Amniotic epithelial cell (primary cell): ENCODE data around the gene AGK.

ENCODE experiments used
- DNase-seq: peaks from one replicate; pipeline ENCODE4 v3.0.0-alpha.2; 2010; ENCODE audit warnings: low read depth

The AGK gene, protein sequence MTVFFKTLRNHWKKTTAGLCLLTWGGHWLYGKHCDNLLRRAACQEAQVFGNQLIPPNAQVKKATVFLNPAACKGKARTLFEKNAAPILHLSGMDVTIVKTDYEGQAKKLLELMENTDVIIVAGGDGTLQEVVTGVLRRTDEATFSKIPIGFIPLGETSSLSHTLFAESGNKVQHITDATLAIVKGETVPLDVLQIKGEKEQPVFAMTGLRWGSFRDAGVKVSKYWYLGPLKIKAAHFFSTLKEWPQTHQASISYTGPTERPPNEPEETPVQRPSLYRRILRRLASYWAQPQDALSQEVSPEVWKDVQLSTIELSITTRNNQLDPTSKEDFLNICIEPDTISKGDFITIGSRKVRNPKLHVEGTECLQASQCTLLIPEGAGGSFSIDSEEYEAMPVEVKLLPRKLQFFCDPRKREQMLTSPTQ

DNA sequence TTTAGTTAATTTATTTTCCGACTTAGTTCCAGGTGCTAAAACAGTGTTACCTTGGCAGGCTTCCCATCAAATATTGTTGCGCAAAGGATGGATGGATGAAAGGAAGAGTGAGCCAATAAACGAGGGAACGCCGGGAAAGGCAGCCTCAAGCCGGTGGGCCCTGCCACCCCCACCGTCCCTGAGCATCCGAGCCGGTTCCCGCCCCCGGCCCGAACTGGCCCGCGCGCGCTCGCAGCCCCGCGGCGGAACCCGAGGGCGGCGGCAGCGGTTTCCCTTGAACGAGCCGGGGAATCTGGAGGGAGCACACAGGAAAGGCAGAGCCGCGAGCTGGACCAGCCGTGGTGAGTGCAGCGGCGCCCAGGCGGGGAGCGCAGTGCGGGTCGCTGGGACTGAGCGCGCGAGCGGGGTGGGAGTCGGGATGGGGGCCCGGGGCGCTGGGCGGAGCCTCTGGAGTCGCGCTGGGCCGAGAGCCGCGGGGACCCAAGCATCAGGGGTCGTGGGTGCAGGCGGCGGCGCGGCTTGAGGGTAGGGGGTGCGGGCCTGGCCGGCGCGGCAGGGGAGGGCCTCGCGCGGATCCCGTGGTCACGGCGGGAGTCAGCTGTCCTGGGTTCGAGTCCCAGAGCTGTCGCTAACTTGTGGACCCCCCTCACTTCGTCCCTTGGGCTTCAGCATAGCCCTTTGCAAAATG is at the start of gene AGK:
AGK (plus strand) TSS at position 317 of the 688 bp plus-strand sequence. CDS start 4,057 bp downstream, outside the sequence.
- DNase-seq: peak; percentile 68

DNA sequence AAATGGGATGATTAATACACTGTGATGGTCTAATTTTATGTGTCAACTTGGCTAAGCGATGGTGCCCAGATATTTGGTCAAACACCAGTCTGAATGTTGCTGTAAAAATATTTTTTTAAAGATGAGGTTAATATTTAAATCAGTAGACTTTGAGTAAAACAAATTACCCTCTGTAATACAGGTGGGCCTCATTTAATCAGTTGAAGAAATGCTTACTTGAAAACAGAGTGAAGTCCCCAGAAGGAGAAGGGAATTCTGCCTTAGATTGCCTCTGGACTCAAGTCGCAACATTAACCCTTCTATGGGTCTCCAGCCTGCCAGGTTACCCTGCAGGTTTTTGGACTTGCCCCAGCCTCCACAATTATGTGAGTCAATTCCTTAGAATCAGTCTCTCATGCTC is 49.8 kb upstream of the AGK start:
- DNase-seq: no peak

DNA sequence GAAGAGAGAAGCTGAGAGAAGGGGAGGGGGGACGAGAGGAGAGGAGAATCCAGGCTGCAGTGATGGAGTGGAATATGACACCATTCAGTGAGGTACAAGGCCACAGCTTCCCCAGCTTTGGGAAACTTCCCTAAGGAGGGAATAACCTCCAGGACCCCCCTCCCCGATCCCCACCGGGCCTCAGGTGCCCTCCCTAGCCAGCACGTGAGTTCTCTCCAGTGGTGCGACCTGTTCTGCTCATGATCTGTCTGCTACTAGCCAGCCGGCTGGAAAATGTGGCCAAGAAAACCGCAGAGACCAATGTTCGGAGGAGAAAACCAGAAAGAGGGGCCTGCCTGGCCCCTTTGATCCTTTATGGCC is 39.9 kb upstream of the AGK start:
- DNase-seq: no peak

DNA sequence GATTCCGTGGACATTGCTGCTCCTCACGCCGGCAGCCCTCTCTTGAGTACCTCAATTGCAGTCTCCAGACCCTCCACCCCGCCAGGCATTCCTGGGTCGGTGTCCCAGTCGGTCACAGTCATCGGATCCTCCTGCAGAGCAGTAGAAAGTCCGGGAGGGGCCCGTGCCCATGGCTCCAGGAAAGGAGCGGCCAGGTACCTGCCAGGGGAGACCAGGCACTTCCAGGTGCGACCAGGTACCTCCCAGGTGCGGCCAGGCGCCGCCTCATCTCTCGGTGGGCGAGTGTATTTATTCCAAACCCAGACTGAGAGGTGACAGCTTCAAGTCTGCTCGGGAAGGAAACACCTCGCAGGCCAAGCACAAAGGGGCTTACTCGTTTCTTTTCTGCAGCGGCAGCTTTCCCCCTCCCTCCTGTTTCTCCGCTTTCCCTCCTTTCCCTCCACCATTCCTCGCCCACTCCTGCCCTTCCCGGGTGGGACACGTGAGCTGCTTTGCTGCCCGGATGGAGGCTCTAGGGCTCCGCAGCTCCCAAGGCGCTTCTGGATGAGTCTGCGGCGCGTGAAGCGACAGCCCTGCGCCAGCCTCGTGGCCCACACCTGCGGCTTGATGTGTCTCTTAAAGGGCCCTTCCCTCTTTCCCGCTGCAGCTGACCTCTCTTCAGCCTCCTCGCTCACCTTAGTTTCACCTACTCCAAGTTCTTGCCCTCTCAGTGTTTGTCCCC is 39.4 kb upstream of the AGK start:
- DNase-seq: no peak

DNA sequence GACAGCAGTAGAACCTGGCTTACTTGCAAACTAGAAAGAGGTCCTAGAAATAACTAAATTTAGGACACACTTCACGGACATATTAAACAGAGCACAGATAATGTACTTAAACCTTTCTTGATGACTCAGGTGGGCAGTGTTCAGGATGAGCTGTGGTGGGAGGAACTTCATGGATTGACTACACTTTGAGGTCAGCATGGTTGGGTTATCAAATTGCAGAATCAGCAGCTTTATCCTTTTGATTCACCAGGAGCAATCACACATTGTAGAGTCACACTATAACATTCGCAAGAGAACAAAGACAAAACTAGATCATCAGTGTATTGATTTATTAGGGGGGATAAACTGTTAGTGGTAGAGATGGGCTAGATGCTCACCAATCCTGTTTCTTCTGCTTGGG is 38.6 kb upstream of the AGK start:
- DNase-seq: no peak

DNA sequence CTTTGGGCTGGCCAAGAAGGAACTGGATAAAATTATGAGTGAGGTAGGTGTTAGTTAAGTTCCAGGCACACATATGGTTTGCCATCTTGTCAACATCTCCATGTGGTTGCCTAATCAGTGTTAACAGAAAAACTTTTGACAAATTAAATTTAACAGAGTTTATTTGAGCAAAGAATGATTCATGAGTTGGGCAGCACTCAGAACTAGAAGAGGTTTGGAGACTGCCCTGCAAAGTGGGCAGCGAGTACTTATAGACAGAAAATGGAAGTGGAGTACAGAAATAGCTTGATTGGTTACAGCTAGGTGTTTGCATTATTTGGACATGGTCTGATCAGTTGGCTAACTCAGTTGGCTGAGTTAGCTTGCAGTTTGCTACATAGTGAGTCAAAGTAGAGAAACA is 37.5 kb upstream of the AGK start:
- DNase-seq: no peak

DNA sequence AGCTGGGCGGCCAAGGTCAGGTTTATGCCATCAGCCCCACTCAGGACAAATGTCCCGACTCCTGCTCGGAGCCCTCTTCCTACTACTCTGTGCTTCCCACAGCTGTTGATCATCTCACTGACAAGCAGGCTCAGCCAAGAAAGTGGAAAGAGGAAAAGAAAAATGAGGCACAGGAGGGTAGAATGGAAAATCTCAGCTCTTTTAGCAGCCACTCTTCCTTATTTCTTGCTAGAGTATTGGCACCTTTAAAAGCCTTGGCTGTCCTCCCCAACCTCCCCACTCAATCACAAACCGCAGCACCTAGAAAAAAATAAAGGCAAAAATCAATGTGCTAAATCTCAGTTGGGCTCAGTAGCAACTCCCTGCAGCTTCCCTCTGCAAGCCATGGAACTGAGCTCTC is 35.3 kb upstream of the AGK start:
- no peak for DNase-seq

DNA sequence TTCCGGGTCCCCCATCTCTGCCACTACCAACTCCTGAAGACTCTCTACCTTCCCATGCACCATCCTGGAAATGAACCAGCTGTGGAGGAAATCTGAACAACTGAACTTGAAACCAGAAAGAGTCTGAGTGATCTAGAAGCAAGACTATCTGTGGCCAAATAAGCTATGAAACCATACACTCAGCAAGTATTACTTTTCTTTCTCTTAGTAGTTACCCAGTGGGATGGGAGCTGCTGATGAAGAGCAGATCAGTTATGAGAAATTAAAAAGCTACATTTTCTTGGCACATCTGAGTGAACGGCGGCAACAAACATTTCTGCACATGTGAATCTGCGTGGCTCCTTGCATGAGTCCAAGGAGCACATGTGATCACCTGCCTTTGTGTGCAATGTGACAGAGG is 31.6 kb upstream of the AGK start:
- no peak for DNase-seq

DNA sequence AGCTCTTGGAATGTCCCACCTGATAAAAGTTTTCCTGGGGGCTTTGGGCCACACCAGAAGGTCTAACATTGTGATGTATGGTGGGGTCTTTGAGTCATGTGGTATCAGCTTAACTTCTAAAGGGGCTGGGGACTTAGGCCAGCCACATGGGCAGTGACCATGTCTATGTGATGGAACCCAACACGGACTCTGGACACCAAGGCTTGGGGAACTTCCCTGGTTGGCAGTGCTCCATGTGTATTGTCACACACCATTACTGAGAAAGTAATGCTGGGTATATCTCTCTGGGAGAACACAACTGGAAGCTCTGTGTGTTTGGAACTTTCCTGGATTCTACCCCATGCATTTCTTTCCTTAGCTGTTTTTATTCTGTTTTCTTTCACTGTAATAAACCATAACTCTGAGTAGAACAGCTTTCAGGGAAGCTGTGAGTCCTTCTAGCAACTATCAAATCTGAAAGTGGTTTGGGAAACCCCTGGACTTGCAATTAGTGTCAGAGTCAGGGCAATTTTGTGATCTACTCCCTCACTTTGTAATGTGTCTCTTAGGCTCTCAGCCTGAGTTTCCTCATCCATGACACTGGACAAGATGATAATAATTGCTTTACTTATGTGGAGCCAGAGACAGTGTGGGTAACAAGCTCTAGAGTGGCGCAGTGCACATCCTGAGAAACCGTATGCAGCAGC is 28.4 kb upstream of the AGK start:
- DNase-seq: no peak

DNA sequence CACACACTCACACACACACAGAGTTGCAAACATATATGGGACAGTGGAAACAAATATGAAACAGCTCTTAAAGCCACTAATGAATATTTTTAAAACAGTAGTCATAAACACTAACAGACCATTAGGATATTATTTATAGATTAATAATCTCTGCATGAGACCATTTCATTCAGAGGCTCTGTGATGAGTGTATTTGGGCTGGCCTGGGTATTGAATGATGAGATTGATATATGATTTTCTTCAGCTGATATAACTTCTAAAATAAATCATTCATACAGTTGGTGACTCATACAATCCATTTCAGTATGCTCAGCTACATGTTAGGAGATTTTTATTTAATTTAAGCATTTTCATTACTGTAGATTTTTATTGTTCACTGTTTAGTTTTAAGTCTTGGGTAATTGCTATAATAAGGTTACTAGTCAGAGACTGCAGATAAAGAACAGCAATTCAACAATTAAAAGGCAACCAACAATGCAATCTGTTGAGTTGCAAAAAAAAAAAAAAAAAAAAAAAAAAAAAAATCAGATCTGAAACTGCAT is 25.2 kb upstream of the AGK start:
- DNase-seq: no peak

DNA sequence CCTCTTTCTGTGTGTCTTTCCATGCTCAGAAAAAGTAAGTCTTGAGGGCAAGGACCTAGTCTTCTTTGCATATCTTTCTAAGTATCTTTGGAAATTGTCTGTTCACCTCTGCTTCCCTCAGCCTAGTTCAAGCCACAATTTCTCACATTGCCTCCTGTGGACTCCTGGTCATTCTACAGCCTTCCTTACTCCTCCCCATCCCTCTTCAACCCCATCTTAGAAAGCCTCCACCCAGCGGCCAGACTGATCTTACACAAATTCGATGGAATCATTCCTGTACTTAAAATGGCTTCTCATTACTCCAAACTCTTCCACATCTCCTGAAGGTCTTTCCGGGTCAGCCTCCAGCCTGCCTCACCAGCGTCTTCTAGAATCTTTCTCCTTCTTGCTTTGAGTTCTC is 24.1 kb upstream of the AGK start:
- no peak for DNase-seq

DNA sequence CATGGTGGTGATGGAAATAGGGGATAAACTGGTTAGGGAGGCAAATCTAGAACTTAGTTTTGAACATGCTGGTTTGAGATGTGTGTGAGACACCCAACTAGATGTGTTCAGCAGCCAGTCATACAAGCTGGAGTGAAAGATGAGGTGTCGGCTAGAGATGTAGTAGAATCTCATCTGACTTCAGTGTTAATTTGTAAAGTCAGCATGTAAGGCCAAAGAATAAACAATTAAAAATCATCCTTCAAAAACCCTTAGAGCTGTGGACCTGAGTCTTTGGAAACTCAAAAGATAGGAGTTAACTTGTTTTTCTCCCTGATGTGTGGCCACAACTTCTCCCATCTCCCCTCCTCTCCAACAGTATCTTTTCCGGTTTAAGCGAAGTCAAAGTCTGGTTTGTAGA is 22.8 kb upstream of the AGK start:
- no peak for DNase-seq

DNA sequence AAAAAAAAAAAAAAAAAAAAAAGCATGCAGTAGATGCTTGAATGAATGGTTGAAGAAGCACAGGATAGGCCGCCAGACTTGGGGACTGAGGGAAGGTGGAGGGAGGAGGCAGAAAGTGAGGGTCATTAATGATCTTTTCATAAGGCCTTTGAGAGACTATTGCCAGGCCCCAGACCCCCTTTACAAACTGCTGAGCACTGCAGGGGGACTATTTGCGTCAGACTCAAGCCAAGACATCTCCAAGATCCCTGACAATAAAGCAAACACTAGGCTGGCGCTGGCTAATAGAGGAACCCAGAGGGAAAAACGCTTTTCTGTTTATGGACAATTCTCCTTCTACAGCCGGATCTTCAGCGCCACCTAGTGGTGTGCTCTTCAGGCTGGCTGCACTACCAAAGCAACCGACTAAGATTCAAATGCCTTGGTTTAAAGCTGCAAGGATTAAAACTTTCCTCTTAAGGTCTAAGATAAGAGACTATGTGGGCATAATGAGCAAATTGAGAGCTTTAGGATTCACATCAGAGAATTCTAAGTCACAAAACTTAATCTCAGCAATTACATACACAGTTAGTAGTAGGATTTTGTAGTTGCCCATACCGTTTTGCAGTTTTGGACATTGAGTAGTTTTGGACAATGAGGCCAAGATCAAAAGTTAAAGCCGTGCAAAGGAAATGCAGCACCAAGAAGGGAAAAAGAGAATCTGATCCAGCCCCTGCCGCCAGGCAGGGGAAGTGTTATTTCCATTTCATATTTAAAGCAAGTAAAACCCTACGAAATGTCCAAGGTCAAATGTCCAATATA is 17.9 kb upstream of the AGK start:
- DNase-seq: peak; percentile 67

DNA sequence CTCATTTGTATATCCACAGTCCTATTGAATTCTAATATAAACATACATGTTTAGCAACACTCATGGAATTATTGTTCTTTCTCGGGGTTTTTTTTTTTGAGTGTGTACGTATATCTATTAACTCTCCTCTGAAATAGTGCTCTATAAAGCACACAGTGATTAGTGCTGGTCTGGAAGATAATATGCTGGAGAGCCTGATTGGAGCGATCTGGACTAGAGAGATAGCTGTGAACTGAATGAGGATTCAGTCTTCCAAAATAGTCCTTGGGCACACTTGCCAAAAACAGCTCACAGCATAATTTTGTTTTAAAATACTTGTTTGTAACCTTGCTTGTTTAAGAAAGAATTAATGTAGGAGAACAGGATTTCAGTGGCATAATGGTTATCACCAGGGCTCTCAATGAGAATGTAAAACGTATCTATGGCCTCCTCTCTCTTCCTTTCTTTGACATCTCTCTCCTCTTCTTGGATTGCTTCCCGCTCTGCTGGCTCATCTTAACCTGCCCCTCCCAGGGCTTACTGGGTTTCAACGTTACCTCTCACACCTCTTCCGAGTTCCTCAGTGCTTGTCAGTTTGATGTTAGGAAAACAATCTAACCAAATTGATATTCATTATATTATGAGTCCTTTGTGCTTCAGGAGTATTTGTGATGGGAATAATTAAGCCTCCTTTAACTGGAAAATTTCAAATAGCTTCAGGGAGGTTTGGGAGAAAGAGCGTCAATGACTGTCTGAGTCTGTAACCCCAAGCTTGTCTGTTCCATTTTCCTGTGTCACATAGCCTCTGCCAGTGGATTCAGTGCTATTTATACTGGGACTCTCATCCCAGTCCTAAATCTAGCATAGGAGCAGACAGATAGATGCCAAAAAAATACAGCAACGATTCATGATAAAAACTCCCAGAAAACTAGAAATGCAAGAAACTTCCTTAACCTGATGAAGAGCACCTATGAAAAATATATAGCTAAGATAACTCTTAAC is 16.2 kb upstream of the AGK start:
- DNase-seq: no peak

DNA sequence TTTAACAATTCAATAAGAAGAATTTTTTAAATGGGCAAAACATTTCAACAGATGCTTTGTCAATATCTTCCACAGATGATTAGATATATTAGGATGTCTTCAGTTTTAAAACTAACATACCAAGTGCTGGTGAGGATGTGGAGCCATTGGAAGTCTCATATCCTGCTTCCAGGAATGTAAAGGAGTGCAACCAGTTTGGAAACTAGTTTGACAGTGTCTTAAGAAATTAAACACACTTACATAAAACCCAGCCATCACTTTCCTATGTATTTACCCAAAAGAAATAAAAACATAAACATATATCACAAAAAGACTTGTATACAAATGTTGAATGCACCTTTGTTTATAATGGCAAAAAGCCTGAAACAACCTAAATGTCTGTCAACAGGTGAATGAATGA is 13.3 kb upstream of the AGK start:
- no peak for DNase-seq

DNA sequence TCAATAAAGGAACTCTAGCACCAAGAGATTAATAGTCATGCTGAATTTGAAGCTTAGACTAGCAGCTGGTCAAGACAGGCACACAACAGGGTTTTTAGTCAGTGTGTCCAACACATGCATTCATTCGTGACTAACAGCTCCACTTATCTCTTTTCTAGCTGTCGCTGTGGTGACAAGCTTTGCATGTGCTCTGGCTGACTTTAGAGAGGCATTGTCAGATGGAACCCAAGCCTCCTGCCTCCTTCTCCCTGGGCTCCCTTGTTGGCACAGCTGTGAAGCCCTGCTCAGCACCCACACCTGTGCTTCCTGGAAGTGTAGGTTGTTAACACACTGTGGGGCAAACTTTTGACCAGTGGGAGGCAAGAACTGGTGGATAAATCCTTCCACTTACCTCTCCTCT is 9.8 kb upstream of the AGK start:
- DNase-seq: no peak

DNA sequence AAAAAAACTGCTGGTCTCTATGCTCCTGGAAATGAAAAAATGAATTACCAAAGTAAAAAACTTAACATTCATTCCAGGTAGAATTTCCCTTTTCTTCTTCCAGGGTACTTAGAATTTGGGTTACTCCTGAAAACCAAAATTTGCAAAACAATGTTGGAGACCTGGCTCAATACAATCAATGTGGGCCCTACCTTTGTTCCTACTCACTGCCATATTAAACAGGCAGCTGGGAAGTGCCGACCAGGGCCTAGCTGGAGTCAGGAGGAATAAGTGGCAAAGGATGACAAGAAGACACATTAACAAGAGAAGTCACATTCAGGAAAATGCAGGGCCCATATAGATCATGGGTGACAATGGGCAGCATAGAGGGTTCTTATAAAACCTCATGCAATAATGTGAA is 6.4 kb upstream of the AGK start:
- no peak for DNase-seq

DNA sequence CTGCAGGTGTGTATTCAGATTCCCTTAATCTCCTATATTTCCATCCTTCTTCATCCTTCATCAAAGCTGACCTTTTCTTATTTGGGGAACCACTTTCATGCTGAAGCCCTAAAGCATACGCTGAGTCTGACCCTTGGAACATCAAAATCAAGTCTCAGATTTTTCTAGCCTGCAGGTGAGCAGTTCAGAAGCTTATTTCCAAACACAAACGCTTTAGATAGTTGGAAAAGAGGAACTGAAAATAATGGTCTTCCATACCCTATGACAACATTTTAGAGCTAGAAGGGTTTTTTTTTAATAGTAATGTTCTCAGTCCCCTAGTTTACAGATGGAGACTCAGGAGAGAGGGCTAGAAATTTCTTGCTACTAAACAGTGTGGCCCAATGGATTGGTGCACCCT is 1.6 kb upstream of the AGK start:
- DNase-seq: no peak

DNA sequence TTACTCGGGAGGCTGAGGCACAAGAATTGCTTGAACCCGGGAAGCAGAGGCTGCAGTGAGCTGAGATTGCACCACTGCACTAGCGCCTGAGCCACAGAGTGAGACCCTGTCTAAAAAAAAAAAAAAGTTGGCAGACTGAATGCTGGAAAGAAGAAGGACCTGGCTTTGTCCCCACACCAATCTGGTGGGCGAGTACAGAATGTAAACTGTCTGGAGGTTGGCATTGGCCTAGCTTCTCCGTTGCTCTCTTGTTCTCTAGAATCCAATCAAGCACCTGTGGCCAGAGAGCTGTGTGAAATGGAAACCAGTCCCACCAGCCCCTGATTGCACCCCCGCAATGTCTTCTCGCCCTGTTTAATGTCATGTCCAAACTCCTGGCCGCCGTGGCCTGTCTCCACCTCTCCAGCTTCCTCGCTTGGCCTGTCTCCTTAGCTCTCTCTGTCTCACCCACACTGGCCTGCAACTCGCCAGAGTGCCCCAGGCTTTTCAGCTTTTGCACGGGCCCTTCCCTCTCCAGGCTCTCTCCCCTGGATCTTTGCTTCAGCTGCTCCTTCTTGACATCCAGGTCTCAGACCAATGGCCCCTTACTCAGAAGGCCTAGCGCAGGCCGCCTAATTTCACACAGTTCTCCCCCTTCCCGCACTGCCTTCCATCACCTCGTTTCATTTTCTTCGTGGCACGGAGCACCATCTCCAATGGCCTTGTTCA is 670 bp upstream of the AGK start:
- DNase-seq: no peak

DNA sequence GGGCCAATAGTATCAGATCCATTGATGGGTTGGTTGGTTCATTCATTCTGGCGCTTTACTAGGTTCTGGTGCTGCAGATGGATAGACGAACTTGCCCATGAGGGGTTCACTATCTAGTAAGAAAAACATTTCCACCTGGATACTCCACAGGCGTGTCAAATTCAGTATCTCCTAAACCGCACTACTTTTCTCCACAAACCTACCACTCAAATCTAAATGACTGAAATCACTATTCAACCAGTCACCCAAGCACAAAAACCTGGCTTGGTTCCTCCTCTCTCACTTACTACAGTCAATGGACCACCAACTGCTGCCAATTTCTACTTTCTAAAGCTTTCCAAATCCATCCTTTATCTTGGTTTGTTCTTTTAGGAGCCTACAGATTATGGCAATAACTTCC is 572 bp downstream of the AGK start:
- DNase-seq: no peak
